K562 (cell line): ENCODE data around the gene ALPP. TPM values are rescaled to one million over a fixed set of nuclear protein-coding genes. Genes with fewer than 3 reads are reported as not detected.

Experiments used
- ATAC-seq: fragments of 200-7000 bp; cut with Tn5 transposase; 3 replicates; pipeline ENCODE4 v1.9.1; 2020; ENCODE audit warnings: moderate library complexity
- BruUV-seq: library from RNA; stranded (reverse); fragments of 400-500 nt; replicated peaks from 2 replicates; lab custom pipeline; 2021; lab: Mats Ljungman, UMichigan
- CTCF ChIA-PET: fragments of 300-600 bp; formaldehyde crosslinking; extraction: SDS; loops from one replicate; lab custom pipeline; 2021; ENCODE audit warnings: low intra/inter-chr PET ratio; lab: Yijun Ruan, JAX
- POLR2A ChIA-PET: fragments of 300-600, 350-650 bp; sonication (Branson Sonifier 250); formaldehyde crosslinking; extraction: SDS; loops from one replicate; lab custom pipeline; 2021; ENCODE audit warnings: antibody characterized with exemption, inconsistent platforms; lab: Yijun Ruan, JAX
- DNase-seq, 4 experiments: peaks; one replicate each; pipeline versions ENCODE4 v3.0.0 to v3.0.0-alpha.2; 2011 to 2018; ENCODE audit warnings: low spot score in 3 of 4, mixed read lengths in 3 of 4; ENCODE audit errors: extremely low read depth in 1 of 4
- FAIRE-seq: peaks from 2 replicates; lab custom pipeline; 2011; peaks lifted over from hg19 to GRCh38; lab: Jason Lieb, UNC
- H2AFZ ChIP-seq: 2 replicates; pipeline ENCODE4 v1.6.0; 2011; ENCODE audit warnings: low read depth, low read length, control low read depth, inconsistent platforms
- H3K27ac ChIP-seq: fragments of 200-600 bp; 3 replicates; pipeline ENCODE4 v1.8.0; 2011; ENCODE audit warnings: low read depth, mild to moderate bottlenecking, control low read depth, inconsistent platforms, low read length, moderate library complexity, mixed read lengths; ENCODE audit errors: extremely low read depth
- H3K27me3 ChIP-seq, 2 experiments: fragments of 300-600 bp in 1 of 2; 2 replicates in 1 of 2; 3 replicates in 1 of 2; pipeline versions ENCODE4 v1.6.0 to v1.8.0; 2011; ENCODE audit warnings: inconsistent platforms in 2 of 2, low read length in 2 of 2, mild to moderate bottlenecking in 1 of 2, mixed read lengths in 1 of 2, moderate library complexity in 1 of 2; ENCODE audit not compliant: control insufficient read depth in 2 of 2, insufficient read depth in 2 of 2
- H3K36me3 ChIP-seq: fragments of 300-600 bp; 3 replicates; pipeline ENCODE4 v1.8.0; 2011; ENCODE audit warnings: mild to moderate bottlenecking, low read length, inconsistent platforms; ENCODE audit not compliant: control insufficient read depth, insufficient read depth
- H3K4me1 ChIP-seq, 2 experiments: fragments of 200-600 bp in 1 of 2; replicated peaks in 1 of 2; 2 replicates in 1 of 2; 3 replicates in 1 of 2; pipeline versions ENCODE4 v1.5.1 to v1.8.0; 2011; ENCODE audit warnings: inconsistent platforms in 2 of 2, low read length in 2 of 2, mild to moderate bottlenecking in 1 of 2, mixed read lengths in 1 of 2, moderate library complexity in 1 of 2; ENCODE audit not compliant: control insufficient read depth in 2 of 2, insufficient read depth in 2 of 2
- H3K4me2 ChIP-seq: 2 replicates; pipeline ENCODE4 v1.6.1; 2011; ENCODE audit warnings: low read length, control low read depth, inconsistent platforms, mixed read lengths; ENCODE audit not compliant: insufficient read depth
- H3K4me3 ChIP-seq: fragments of 200-600 bp; sonication (generic), shearing (Covaris generic); 2 replicates; pipeline ENCODE4 v1.5.1; 2016; ENCODE audit warnings: control low read depth, inconsistent platforms
- H3K79me2 ChIP-seq: fragments of 200-600 bp; 3 replicates; pipeline ENCODE4 v1.8.0; 2011; ENCODE audit warnings: low read length, inconsistent platforms; ENCODE audit not compliant: control insufficient read depth, insufficient read depth
- H3K9ac ChIP-seq, 2 experiments: 2 replicates each; pipeline versions ENCODE4 v1.6.0 to v1.6.1; 2011; ENCODE audit warnings: low read depth in 2 of 2, low read length in 2 of 2, control low read depth in 1 of 2, inconsistent platforms in 1 of 2, mild to moderate bottlenecking in 1 of 2, mixed read lengths in 1 of 2; ENCODE audit not compliant: insufficient read depth in 1 of 2
- H3K9me1 ChIP-seq: one replicate; pipeline ENCODE4 v1.6.0; 2011; ENCODE audit warnings: inconsistent platforms, mild to moderate bottlenecking, low read length, moderate library complexity; ENCODE audit not compliant: control insufficient read depth, insufficient read depth
- H3K9me3 ChIP-seq: replicated peaks from 2 replicates; pipeline ENCODE4 v1.5.1; 2011; ENCODE audit warnings: low read depth, low read length, inconsistent platforms; ENCODE audit not compliant: control insufficient read depth, insufficient read depth
- H4K20me1 ChIP-seq: replicated peaks from 2 replicates; pipeline ENCODE4 v1.6.1; 2011; ENCODE audit warnings: low read length, inconsistent platforms, mixed read lengths; ENCODE audit not compliant: control insufficient read depth, insufficient read depth
- FUS ChIP-seq: fragments of 200-400 bp; formaldehyde crosslinking; optimal IDR thresholded peaks from 2 replicates; pipeline ENCODE3; 2017; ENCODE audit warnings: low read depth, low read length
- HEY1 ChIP-seq: fragments of 250-450 bp; sonication (Bioruptor Pico); IDR thresholded peaks from 2 replicates; pipeline ENCODE4 v1.5.0; 2020; ENCODE audit warnings: mild to moderate bottlenecking, moderate library complexity, borderline replicate concordance
- ILF3 ChIP-seq: fragments of 450-650 bp; IDR thresholded peaks from 2 replicates; pipeline ENCODE4 v1.6.1; 2018; ENCODE audit warnings: antibody characterized with exemption, mild to moderate bottlenecking, moderate library complexity, borderline replicate concordance
- KLF1 ChIP-seq: fragments of 450-650 bp; IDR thresholded peaks from 2 replicates; pipeline ENCODE4 v1.6.1; 2016; ENCODE audit warnings: missing genetic modification characterization, missing compliant biosample characterization
- PML ChIP-seq: IDR thresholded peaks from 2 replicates; pipeline ENCODE4 v1.6.1; 2012; ENCODE audit warnings: low read length, inconsistent platforms
- TCFL5 ChIP-seq: fragments of 250-450 bp; sonication (Bioruptor Pico); conservative IDR thresholded peaks from 2 replicates; pipeline ENCODE4 v1.6.1; 2021; ENCODE audit warnings: mild to moderate bottlenecking, moderate library complexity, matching md5 sums
- ZFP1 ChIP-seq: fragments of 450-650 bp; formaldehyde crosslinking; IDR thresholded peaks from 2 replicates; pipeline ENCODE4 v1.4.0; 2020; ENCODE audit warnings: mild to moderate bottlenecking, mixed read lengths
- ZZZ3 ChIP-seq: fragments of 450-650 bp; IDR thresholded peaks from 2 replicates; pipeline ENCODE4 v1.6.1; 2016; ENCODE audit warnings: antibody characterized with exemption, mild to moderate bottlenecking, moderate library complexity
- WGBS: fragments of 100-300 bp; shearing (Covaris generic); methylation state at CpG from one replicate; pipeline ENCODE4 v1.1.6; 2016; ENCODE audit warnings: low coverage, mixed read lengths; ENCODE audit not compliant: insufficient coverage; ENCODE audit errors: missing lambda C conversion rate; 5-methylcytosine and 5-hydroxymethylcytosine counted together
- in situ Hi-C: fragments of 300-500 bp; cut with MboI; formaldehyde crosslinking; loops from 4 replicates; pipeline ENCODE4 v1.15.0; 2018; ENCODE audit warnings: inconsistent platforms, mixed read lengths
- intact Hi-C: fragments of 100-400 bp; cut with micrococcal nuclease; formaldehyde crosslinking; loops from 2 replicates; pipeline ENCODE4 v1.14.2; 2022
- polyA plus RNA-seq, 8 experiments: library from polyadenylated mRNA; depleted of rRNA in 4 of 8; stranded (reverse) in 5 of 8; unstranded in 3 of 8; fragments of >200 nt; fragmentation: Nextera tagmentation in 2 of 8; fragmentation: Illumina TruSeq in 1 of 8; extraction: Ambion mirVana in 2 of 8; extraction: Trizol in 1 of 8; gene quantifications; 2 replicates each; pipeline versions ENCODE4 v1.2.1 to v1.2.3, GENCODE V29; 2011 to 2014; ENCODE audit warnings: inconsistent platforms in 1 of 8, missing spikeins in 1 of 8
- total RNA-seq, 7 experiments: library from RNA; depleted of rRNA in 6 of 7; stranded (reverse); fragments of >200 nt in 6 of 7; fragmentation: Illumina TruSeq in 2 of 7; extraction: Trizol in 2 of 7; gene quantifications; 2 replicates each; pipeline versions ENCODE4 v1.2.1 to v1.2.3, GENCODE V29; 2011 to 2021; ENCODE audit warnings: low replicate concordance in 1 of 7
- TF ChIP-seq, protein P1 (sequence below), 2 experiments: fragments of 450-650 bp; IDR thresholded peaks; 2 replicates each; pipeline ENCODE4 v1.6.1; 2016

Gene ALPP
- total and polyA plus RNA-seq, 9 of the 15 experiments (the other 6 are each of a cell fraction or from before 2014, with no cell fraction given): 0.03 TPM; not detected in 8

DNA sequence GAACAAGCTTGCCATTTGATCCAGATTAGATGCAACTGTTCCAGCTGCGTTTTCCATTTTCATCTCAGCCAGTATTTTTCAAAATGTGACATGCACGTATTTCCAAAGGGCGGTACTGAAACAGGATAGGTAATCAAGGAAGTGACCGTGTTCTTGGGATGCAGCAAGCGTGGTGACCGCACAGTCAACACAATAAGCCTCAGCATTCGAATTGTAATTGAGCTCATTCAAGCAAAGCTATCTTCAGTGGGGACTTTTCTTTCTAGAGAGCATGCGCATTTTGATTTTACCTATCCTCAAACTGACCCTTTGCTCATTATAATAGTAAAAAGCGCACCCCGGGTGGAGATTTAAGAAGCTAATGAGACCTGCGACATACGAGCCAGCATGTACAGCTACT is 3.4 kb upstream of the ALPP start:
- intact Hi-C loops: no loop called here
- Histone ChIP-seq H3K4me3 (no peak overlapping the region), H3K9ac (no peak overlapping the region), H2AFZ (no peak overlapping the region), H3K36me3 (no peaks in the 10 kb centered on the region), H3K9me1 (no peaks in the 10 kb centered on the region), H3K79me2 (no peaks in the 10 kb centered on the region), H3K9me3 (no peaks in the 10 kb centered on the region), H3K4me2 (no peak overlapping the region), H4K20me1 (no peaks in the 10 kb centered on the region), H3K4me1 (peaks cover 0 to 8% of the 10 kb centered on the region in 2 experiments; a peak in 1 of 5 replicates), H3K27me3 (peaks cover 0 to 26% of the 10 kb centered on the region in 2 experiments; a peak in 4 of 5 replicates), H3K27ac (no peak overlapping the region)
- 20% methylated on average over 12 of the region's 12 CpGs for WGBS
- in situ Hi-C loops: no loop called here
- DNase-seq (no peak), ATAC-seq (no peak), FAIRE-seq (no peak)
- BruUV-seq: no TSS peak
- ChIA-PET CTCF (no interaction called here), POLR2A (interaction anchor here (0.8 kb wide), 1 partner anchor 91 kb away, joined by 3 read pairs; no protein-coding TSS in a partner anchor)
- TF ChIP-seq KLF1 (tag): no peak
- TF ChIP-seq PML: no peak
- TF ChIP-seq, protein P1, sequence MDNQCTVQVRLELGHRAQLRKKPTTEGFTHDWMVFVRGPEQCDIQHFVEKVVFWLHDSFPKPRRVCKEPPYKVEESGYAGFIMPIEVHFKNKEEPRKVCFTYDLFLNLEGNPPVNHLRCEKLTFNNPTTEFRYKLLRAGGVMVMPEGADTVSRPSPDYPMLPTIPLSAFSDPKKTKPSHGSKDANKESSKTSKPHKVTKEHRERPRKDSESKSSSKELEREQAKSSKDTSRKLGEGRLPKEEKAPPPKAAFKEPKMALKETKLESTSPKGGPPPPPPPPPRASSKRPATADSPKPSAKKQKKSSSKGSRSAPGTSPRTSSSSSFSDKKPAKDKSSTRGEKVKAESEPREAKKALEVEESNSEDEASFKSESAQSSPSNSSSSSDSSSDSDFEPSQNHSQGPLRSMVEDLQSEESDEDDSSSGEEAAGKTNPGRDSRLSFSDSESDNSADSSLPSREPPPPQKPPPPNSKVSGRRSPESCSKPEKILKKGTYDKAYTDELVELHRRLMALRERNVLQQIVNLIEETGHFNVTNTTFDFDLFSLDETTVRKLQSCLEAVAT (IDR thresholded peaks at IDR 0.05): no peak
- no peak for TF ChIP-seq FUS
- no peak for TF ChIP-seq HEY1 (CRISPR knock-in tag)
- no peak for TF ChIP-seq ILF3
- TF ChIP-seq TCFL5 (CRISPR knock-in tag): no peak
- TF ChIP-seq ZZZ3: no peak
- TF ChIP-seq ZFP1: no peak
